ENCODE data around the gene ASF1A.

Gene ASF1A

GRCh38 chr6:118935331-118935668 is 41.3 kb downstream of the ASF1A start:
- H4K20me1 ChIP-seq (ENCODE audit: insufficient read depth, low read length, poor library complexity, severe bottlenecking): peaks cover 28% of the 10 kb centered on the region
- H3K79me2 ChIP-seq (ENCODE audit: insufficient read depth, low read length): peaks cover 48% of the 10 kb centered on the region
- peak overlapping the region; percentile 86 for H3K4me2 ChIP-seq (ENCODE audit: low read depth, low read length, poor library complexity, severe bottlenecking)
- peak overlapping the region; percentile 56 for H2AFZ ChIP-seq (ENCODE audit: low read length)
- no peaks in the 10 kb centered on the region for H3K9me3 ChIP-seq (ENCODE audit: insufficient read depth, low read depth, low read length)
- H3K9ac ChIP-seq (ENCODE audit: low read depth, low read length, poor library complexity, severe bottlenecking): peak overlapping the region; percentile 96
- H3K4me1 ChIP-seq (ENCODE audit: insufficient read depth, low read length, poor library complexity, severe bottlenecking): peaks cover 44% of the 10 kb centered on the region
- H3K9me2 ChIP-seq (replicated peaks; ENCODE audit: low read depth, low read length): no peaks in the 10 kb centered on the region
- peaks cover 3% of the 10 kb centered on the region; the same call in 1 of the 2 replicates for H3K36me3 ChIP-seq (ENCODE audit: insufficient read depth, low read length)
- H3K4me3 ChIP-seq (ENCODE audit: low read length, poor library complexity, severe bottlenecking): peak overlapping the region; percentile 99
- no peak for TF ChIP-seq CTCF (conservative IDR thresholded peaks at IDR 0.05; ENCODE audit: low read length)
- TF ChIP-seq EZH2phosphoT487 (IDR thresholded peaks at IDR 0.05; ENCODE audit: borderline replicate concordance): no peak
- H3F3A ChIP-seq (ENCODE audit: low read depth): no peaks in the 10 kb centered on the region
- no peaks in the 10 kb centered on the region for H3K27me3 ChIP-seq (ENCODE audit: insufficient read depth, low read length, poor library complexity, severe bottlenecking)

GRCh38 chr6:118935978-118936703 is 42.2 kb downstream of the ASF1A start:
- Histone ChIP-seq H3F3A (ENCODE audit: low read depth) (no peaks in the 10 kb centered on the region), H4K20me1 (ENCODE audit: insufficient read depth, low read length, poor library complexity, severe bottlenecking) (peaks cover 23% of the 10 kb centered on the region), H3K36me3 (ENCODE audit: insufficient read depth, low read length) (no peaks in the 10 kb centered on the region; the same call in 1 of the 2 replicates), H2AFZ (ENCODE audit: low read length) (no peak overlapping the region), H3K9ac (ENCODE audit: low read depth, low read length, poor library complexity, severe bottlenecking) (peak overlapping the region; percentile 96), H3K4me2 (ENCODE audit: low read depth, low read length, poor library complexity, severe bottlenecking) (peak overlapping the region; percentile 86), H3K4me1 (ENCODE audit: insufficient read depth, low read length, poor library complexity, severe bottlenecking) (peaks cover 38% of the 10 kb centered on the region), H3K9me3 (ENCODE audit: insufficient read depth, low read depth, low read length) (no peaks in the 10 kb centered on the region), H3K9me2 (replicated peaks; ENCODE audit: low read depth, low read length) (no peaks in the 10 kb centered on the region), H3K4me3 (ENCODE audit: low read length, poor library complexity, severe bottlenecking) (peak overlapping the region; percentile 99), H3K27me3 (ENCODE audit: insufficient read depth, low read length, poor library complexity, severe bottlenecking) (no peaks in the 10 kb centered on the region), H3K79me2 (ENCODE audit: insufficient read depth, low read length) (peaks cover 40% of the 10 kb centered on the region)
- TF ChIP-seq CTCF (conservative IDR thresholded peaks at IDR 0.05; ENCODE audit: low read length) (no peak), EZH2phosphoT487 (IDR thresholded peaks at IDR 0.05; ENCODE audit: borderline replicate concordance) (no peak)

- Histone ChIP-seq H3K79me2 (ENCODE audit: insufficient read depth, low read length) (peaks cover 11% of the 10 kb centered on the region), H3K4me3 (ENCODE audit: low read length, poor library complexity, severe bottlenecking) (no peak overlapping the region)
- no peak for TF ChIP-seq CTCF (conservative IDR thresholded peaks at IDR 0.05; ENCODE audit: low read length)
- TF ChIP-seq EZH2phosphoT487 (IDR thresholded peaks at IDR 0.05; ENCODE audit: borderline replicate concordance): no peak
These were observed 45.7 kb downstream of the ASF1A start for GRCh38 chr6:118939683-118940082.

More at GRCh38 chr6:118939683-118940082, 45.7 kb downstream of the ASF1A start:
- H3K36me3 ChIP-seq (ENCODE audit: insufficient read depth, low read length): no peaks in the 10 kb centered on the region
- no peaks in the 10 kb centered on the region for H3K9me2 ChIP-seq (replicated peaks; ENCODE audit: low read depth, low read length)
- H3K27me3 ChIP-seq (ENCODE audit: insufficient read depth, low read length, poor library complexity, severe bottlenecking): no peaks in the 10 kb centered on the region
- H3K9ac ChIP-seq (ENCODE audit: low read depth, low read length, poor library complexity, severe bottlenecking): no peak overlapping the region
- no peak overlapping the region for H2AFZ ChIP-seq (ENCODE audit: low read length)
- H3F3A ChIP-seq (ENCODE audit: low read depth): no peaks in the 10 kb centered on the region
- H3K4me1 ChIP-seq (ENCODE audit: insufficient read depth, low read length, poor library complexity, severe bottlenecking): peaks cover 13% of the 10 kb centered on the region
- no peak overlapping the region for H3K4me2 ChIP-seq (ENCODE audit: low read depth, low read length, poor library complexity, severe bottlenecking)
- peaks cover 2% of the 10 kb centered on the region; the same call in 1 of the 2 replicates for H3K9me3 ChIP-seq (ENCODE audit: insufficient read depth, low read depth, low read length)
- no peaks in the 10 kb centered on the region for H4K20me1 ChIP-seq (ENCODE audit: insufficient read depth, low read length, poor library complexity, severe bottlenecking)

All from Loucy (cell line).